Measurements from ENCODE around the gene SLC23A2.

DNA sequence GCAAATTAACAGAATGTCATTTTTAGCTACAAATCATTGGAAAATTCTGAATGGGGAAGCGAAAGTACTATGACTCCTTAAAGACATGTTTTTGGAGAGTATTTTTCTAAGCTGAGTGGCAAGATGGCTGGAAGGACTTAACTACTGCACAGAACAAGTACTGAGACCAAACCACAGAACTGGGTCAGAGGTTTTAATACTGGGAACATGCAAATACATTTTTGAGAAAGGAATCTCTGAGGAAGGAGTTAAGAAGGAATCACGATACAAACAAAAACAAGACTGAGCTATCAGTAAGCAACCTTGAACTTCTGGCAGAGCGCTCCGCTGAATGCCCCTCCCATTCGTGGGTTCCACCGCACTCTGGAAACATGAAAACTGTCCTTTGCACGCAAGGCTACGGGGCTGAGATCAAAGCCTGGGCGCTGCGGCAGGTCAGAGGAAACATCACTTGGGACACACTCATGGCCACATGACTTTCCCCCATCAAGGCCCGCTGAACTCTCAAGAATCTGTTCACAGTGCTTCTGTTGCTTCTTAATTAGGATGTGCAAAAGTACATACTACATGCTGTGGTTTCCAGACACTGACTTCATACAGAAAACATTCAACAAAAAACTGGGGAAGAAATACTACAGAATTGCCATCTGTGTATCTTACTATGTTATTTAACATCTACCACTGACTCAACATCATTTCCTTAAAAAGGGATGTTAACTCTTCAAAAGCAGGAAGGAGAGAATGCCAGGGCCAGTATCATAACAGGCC is 27.8 kb downstream of the SLC23A2 start:
- TF ChIP-seq CTCF (IDR thresholded peaks at IDR 0.05; ENCODE audit: poor library complexity, severe bottlenecking) (no peak), POLR2AphosphoS5 (IDR thresholded peaks at IDR 0.05) (no peak), TAF1 (IDR thresholded peaks at IDR 0.05; ENCODE audit: low read depth) (no peak), EP300 (conservative IDR thresholded peaks at IDR 0.05; ENCODE audit: poor library complexity, severe bottlenecking) (no peak), EZH2 (IDR thresholded peaks at IDR 0.05; ENCODE audit: borderline replicate concordance, insufficient read depth, low read length, poor library complexity, severe bottlenecking) (no peak), MXI1 (conservative IDR thresholded peaks at IDR 0.05; ENCODE audit: poor library complexity, severe bottlenecking) (no peak), REST (IDR thresholded peaks at IDR 0.05; ENCODE audit: borderline replicate concordance) (no peak)

Data from neural cell (in vitro differentiated cells).